DMS153 (cell line): ENCODE results near the gene TMEM255B.

ENCODE experiments used
- DNase-seq: peaks from one replicate; lab custom pipeline; 2025; lab: John Stamatoyannopoulos, UW

The TMEM255B gene

GRCh38 chr13:113804017-113804702 lies 45.1 kb downstream of the TMEM255B start:
- no peak for DNase-seq

- DNase-seq = no peak
These were observed 45.8 kb downstream of the TMEM255B start for GRCh38 chr13:113804703-113805430.

GRCh38 chr13:113805431-113806103 lies 46.5 kb downstream of the TMEM255B start:
- DNase-seq = no peak

- no peak for DNase-seq
These were observed 47.1 kb downstream of the TMEM255B start for GRCh38 chr13:113806104-113806471.

- DNase-seq = no peak
These were observed 47.5 kb downstream of the TMEM255B start for GRCh38 chr13:113806526-113806925.

- no peak for DNase-seq
These were observed 49.2 kb downstream of the TMEM255B start for GRCh38 chr13:113808058-113808834.

GRCh38 chr13:113809934-113810333 lies 50.9 kb downstream of the TMEM255B start:
- no peak for DNase-seq

GRCh38 chr13:113810640-113811039 lies 51.6 kb downstream of the TMEM255B start:
- no peak for DNase-seq

- no peak for DNase-seq
These were observed 52.3 kb downstream of the TMEM255B start for GRCh38 chr13:113811081-113811928.

GRCh38 chr13:113812178-113813040 lies 53.4 kb downstream of the TMEM255B start:
- no peak for DNase-seq

- no peak for DNase-seq
These were observed 54.2 kb downstream of the TMEM255B start for GRCh38 chr13:113813070-113813748.

- no peak for DNase-seq
These were observed 54.9 kb downstream of the TMEM255B start for GRCh38 chr13:113813749-113814434.

- DNase-seq = no peak
These were observed 55.4 kb downstream of the TMEM255B start for GRCh38 chr13:113814435-113814821.

- no peak for DNase-seq
These were observed 56.4 kb downstream of the TMEM255B start for GRCh38 chr13:113815151-113816058.

- no peak for DNase-seq
These were observed 57.4 kb downstream of the TMEM255B start for GRCh38 chr13:113816254-113816929.

- DNase-seq = peak; percentile 45
These were observed 58.2 kb downstream of the TMEM255B start for GRCh38 chr13:113816946-113817859.
